H9 (cell line): ENCODE measurements around the gene MYBPC2. TPM values are rescaled to one million over a fixed set of nuclear protein-coding genes. Genes with fewer than 3 reads are reported as not detected.

Experiments
- DNase-seq: peaks from one replicate; pipeline ENCODE4 v3.0.0-alpha.2; 2017
- H2AFZ ChIP-seq: one replicate; pipeline ENCODE4 v1.6.1; 2013; ENCODE audit warnings: mild to moderate bottlenecking, low read length, control low read depth, moderate library complexity
- H2AK5ac ChIP-seq: 2 replicates; pipeline ENCODE4 v1.6.1; 2013; ENCODE audit warnings: low read length, control low read depth, mixed read lengths; ENCODE audit not compliant: insufficient read length
- H2BK120ac ChIP-seq: one replicate; pipeline ENCODE4 v1.6.1; 2013; ENCODE audit warnings: low read depth, mild to moderate bottlenecking, low read length, control low read depth, inconsistent platforms; ENCODE audit not compliant: poor library complexity, severe bottlenecking
- H2BK12ac ChIP-seq: 2 replicates; pipeline ENCODE4 v1.6.1; 2013; ENCODE audit warnings: low read length, control low read depth, mixed read lengths, low read depth; ENCODE audit not compliant: insufficient read length
- H2BK15ac ChIP-seq: 2 replicates; pipeline ENCODE4 v1.6.1; 2013; ENCODE audit warnings: low read depth, low read length, control low read depth
- H2BK20ac ChIP-seq: one replicate; pipeline ENCODE4 v1.6.1; 2013; ENCODE audit warnings: low read depth, mild to moderate bottlenecking, low read length, control low read depth, inconsistent platforms; ENCODE audit not compliant: poor library complexity, severe bottlenecking
- H2BK5ac ChIP-seq: 2 replicates; pipeline ENCODE4 v1.6.1; 2013; ENCODE audit warnings: low read length, control low read depth, mixed read lengths; ENCODE audit not compliant: insufficient read length
- H3K14ac ChIP-seq: 2 replicates; pipeline ENCODE4 v1.6.1; 2013; ENCODE audit warnings: low read length, control low read depth; ENCODE audit not compliant: insufficient read depth
- H3K18ac ChIP-seq: 2 replicates; pipeline ENCODE4 v1.6.1; 2013; ENCODE audit warnings: low read depth, mild to moderate bottlenecking, mixed read lengths, low read length, control low read depth; ENCODE audit not compliant: insufficient read length
- H3K23ac ChIP-seq: 2 replicates; pipeline ENCODE4 v1.6.1; 2013; ENCODE audit warnings: low read length, control low read depth, mixed read lengths, low read depth; ENCODE audit not compliant: insufficient read length
- H3K23me2 ChIP-seq: 2 replicates; pipeline ENCODE4 v1.6.1; 2013; ENCODE audit warnings: low read depth, mild to moderate bottlenecking, mixed read lengths, low read length, control low read depth; ENCODE audit not compliant: insufficient read length, poor library complexity, severe bottlenecking
- H3K27ac ChIP-seq: 2 replicates; pipeline ENCODE4 v1.5.1; 2013; ENCODE audit warnings: low read length, control low read depth, mixed read lengths, low read depth; ENCODE audit not compliant: insufficient read length
- H3K27me3 ChIP-seq: 2 replicates; pipeline ENCODE4 v1.6.1; 2013; ENCODE audit warnings: low read length, control low read depth, inconsistent platforms; ENCODE audit not compliant: insufficient read depth
- H3K4ac ChIP-seq: 2 replicates; pipeline ENCODE4 v1.6.1; 2013; ENCODE audit warnings: low read depth, mild to moderate bottlenecking, control low read depth, inconsistent platforms, low read length, moderate library complexity
- H3K4me1 ChIP-seq: 2 replicates; pipeline ENCODE4 v1.6.1; 2013; ENCODE audit warnings: low read length, control low read depth, inconsistent platforms; ENCODE audit not compliant: insufficient read depth
- H3K4me2 ChIP-seq: 2 replicates; pipeline ENCODE4 v1.6.1; 2013; ENCODE audit warnings: low read length, control low read depth, mixed read lengths; ENCODE audit not compliant: insufficient read length, insufficient read depth
- H3K56ac ChIP-seq: 2 replicates; pipeline ENCODE4 v1.6.1; 2013; ENCODE audit warnings: low read depth, mild to moderate bottlenecking, mixed read lengths, low read length, control low read depth; ENCODE audit not compliant: insufficient read length
- H3K79me1 ChIP-seq: 2 replicates; pipeline ENCODE4 v1.6.1; 2013; ENCODE audit warnings: low read depth, mild to moderate bottlenecking, moderate library complexity, low read length, control low read depth, inconsistent platforms; ENCODE audit not compliant: insufficient read depth, poor library complexity, severe bottlenecking
- H3K79me2 ChIP-seq: 2 replicates; pipeline ENCODE4 v1.6.1; 2013; ENCODE audit warnings: low read length, control low read depth, inconsistent platforms; ENCODE audit not compliant: insufficient read depth
- H3K9ac ChIP-seq: 2 replicates; pipeline ENCODE4 v1.6.1; 2013; ENCODE audit warnings: low read length, control low read depth, mixed read lengths; ENCODE audit not compliant: insufficient read length; ENCODE audit errors: extremely low read depth
- H3K9me3 ChIP-seq: one replicate; pipeline ENCODE4 v1.6.1; 2013; ENCODE audit warnings: low read depth, low read length, inconsistent platforms; ENCODE audit not compliant: control insufficient read depth
- H3T11ph ChIP-seq: one replicate; pipeline ENCODE4 v1.6.1; 2013; ENCODE audit warnings: mild to moderate bottlenecking, low read length, control low read depth, inconsistent platforms
- H4K20me1 ChIP-seq: one replicate; pipeline ENCODE4 v1.6.1; 2013; ENCODE audit not compliant: control insufficient read depth, insufficient read length, insufficient read depth
- H4K5ac ChIP-seq: 2 replicates; pipeline ENCODE4 v1.6.1; 2013; ENCODE audit warnings: low read depth, mild to moderate bottlenecking, mixed read lengths, low read length, control low read depth; ENCODE audit not compliant: insufficient read length
- H4K8ac ChIP-seq: replicated peaks from 2 replicates; pipeline ENCODE4 v1.6.1; 2013; ENCODE audit warnings: low read length, control low read depth, mixed read lengths, low read depth; ENCODE audit not compliant: insufficient read length
- H4K91ac ChIP-seq: 2 replicates; pipeline ENCODE4 v1.6.1; 2013; ENCODE audit warnings: low read depth, mild to moderate bottlenecking, moderate library complexity, mixed read lengths, low read length, control low read depth; ENCODE audit not compliant: insufficient read length
- H3K27ac Mint-ChIP-seq, 3 experiments: 2 replicates in 2 of 3; 3 replicates in 1 of 3; pipeline ENCODE4 v1.8.0; 2020 to 2021; ENCODE audit warnings: mixed read lengths in 3 of 3, mild to moderate bottlenecking in 1 of 3, moderate library complexity in 1 of 3
- H3K27me3 Mint-ChIP-seq: 2 replicates; pipeline ENCODE4 v1.8.0; 2021; ENCODE audit warnings: low read depth, mild to moderate bottlenecking, moderate library complexity, mixed read lengths
- H3K36me3 Mint-ChIP-seq, 3 experiments: 2 replicates in 2 of 3; 3 replicates in 1 of 3; pipeline ENCODE4 v1.8.0; 2020 to 2021; ENCODE audit warnings: low read depth in 3 of 3, mixed read lengths in 3 of 3; ENCODE audit not compliant: insufficient read depth in 1 of 3
- H3K4me1 Mint-ChIP-seq, 2 experiments: 2 replicates each; pipeline ENCODE4 v1.8.0; 2020; ENCODE audit warnings: mixed read lengths in 2 of 2
- H3K4me3 Mint-ChIP-seq, 2 experiments: 2 replicates in 1 of 2; 3 replicates in 1 of 2; pipeline ENCODE4 v1.8.0; 2020 to 2021; ENCODE audit warnings: mild to moderate bottlenecking in 2 of 2, mixed read lengths in 2 of 2, moderate library complexity in 1 of 2
- H3K9me3 Mint-ChIP-seq, 2 experiments: 2 replicates in 1 of 2; 3 replicates in 1 of 2; pipeline ENCODE4 v1.8.0; 2020; ENCODE audit warnings: mild to moderate bottlenecking in 2 of 2, mixed read lengths in 2 of 2, moderate library complexity in 1 of 2
- CTCF ChIP-seq: fragments of 200-600 bp; sonication (generic); conservative IDR thresholded peaks from 3 replicates; pipeline ENCODE4 v1.8.0; 2021; ENCODE audit warnings: antibody characterized with exemption, mild to moderate bottlenecking
- WGBS: extraction: QIAGEN DNeasy Blood & Tissue Kit; methylation state at CpG from one replicate; pipeline ENCODE4 v1.1.7; 2013; ENCODE audit warnings: missing lambda C conversion rate, low lambda C conversion rate, mixed read lengths; ENCODE audit not compliant: insufficient read length; ENCODE audit errors: extremely low coverage; 5-methylcytosine and 5-hydroxymethylcytosine counted together
- total RNA-seq: library from RNA; stranded (reverse); gene quantifications from 2 replicates; pipeline ENCODE4 v1.2.1, GENCODE V29; 2021

Gene MYBPC2
- total RNA-seq, 1 experiment from 2014 or later, result 4.9 TPM

GRCh38 chr19:50387176-50387867 is 45.4 kb upstream of the MYBPC2 start:
- no peak overlapping the region for H3K4ac ChIP-seq
- Mint-ChIP-seq H3K27me3 (no peaks in the 10 kb centered on the region; the same call in 1 of the 2 replicates), H3K4me1 (peaks cover 15 to 17% of the 10 kb centered on the region in 2 experiments), H3K4me3 (peak overlapping the region in 1 of 2 experiments; percentile 29; a peak in 1 of 5 replicates), H3K9me3 (peaks cover 16% of the 10 kb centered on the region in 2 experiments), H3K36me3 (peaks cover 48 to 63% (median 50%) of the 10 kb centered on the region in 3 experiments), H3K27ac (0 out of 7 replicates have a peak overlapping the region, but pooled peaks of 2 of the 3 experiments have one; percentile 3 to 16)
- H4K8ac ChIP-seq, result no peak overlapping the region
- H2BK5ac ChIP-seq, result no peak overlapping the region
- no peak overlapping the region for H4K5ac ChIP-seq
- H3K23ac ChIP-seq, result no peak overlapping the region
- peaks cover 8% of the 10 kb centered on the region for H3K79me1 ChIP-seq
- no peak overlapping the region for H2BK20ac ChIP-seq
- H3K79me2 ChIP-seq, result peaks cover 12% of the 10 kb centered on the region; the same call in 1 of the 2 replicates
- no peak overlapping the region for H2AFZ ChIP-seq
- no peak overlapping the region for H2BK12ac ChIP-seq
- no peak overlapping the region for H3K9ac ChIP-seq
- no peak overlapping the region for H4K91ac ChIP-seq
- TF ChIP-seq CTCF, result no peak
- H3K27me3 ChIP-seq, result no peaks in the 10 kb centered on the region
- no peaks in the 10 kb centered on the region for H4K20me1 ChIP-seq
- DNase-seq, result no peak
- no peak overlapping the region for H2BK120ac ChIP-seq
- H3K56ac ChIP-seq, result no peak overlapping the region
- H3K18ac ChIP-seq, result no peak overlapping the region
- WGBS, result no CpG with 5 or more reads among the region's 21 CpGs
- H3K4me2 ChIP-seq, result no peak overlapping the region
- no peak overlapping the region for H3K14ac ChIP-seq
- H2AK5ac ChIP-seq, result no peak overlapping the region
- H3K23me2 ChIP-seq, result peaks cover 14% of the 10 kb centered on the region
- no peaks in the 10 kb centered on the region for H3K9me3 ChIP-seq
- no peak overlapping the region for H2BK15ac ChIP-seq
- no peak overlapping the region for H3K27ac ChIP-seq
- H3K4me1 ChIP-seq, result no peaks in the 10 kb centered on the region
- no peak overlapping the region for H3T11ph ChIP-seq
